Naive thymus-derived CD4-positive, alpha-beta T cell (primary cell): ENCODE data around the gene SMU1. TPM values are rescaled to one million over a fixed set of nuclear protein-coding genes. Genes with fewer than 3 reads are reported as not detected.
"Not testable (repeated sequence)": the region's sequence is repeated elsewhere in the genome, so short reads cannot be mapped to it uniquely, and the experiment has no call there.

Source experiments
- ATAC-seq: fragments of 150-1000 bp; cut with Tn5 transposase; 2 replicates; pipeline ENCODE4 v1.10.0; 2021; ENCODE audit warnings: mild to moderate bottlenecking, moderate library complexity
- CTCF ChIA-PET: fragments of 350-600 bp; sonication (Branson Sonifier 250); formaldehyde crosslinking; loops from one replicate; lab custom pipeline; 2021; ENCODE audit warnings: antibody characterized with exemption; lab: Charles Lee
- POLR2A ChIA-PET: fragments of 350-600 bp; sonication (Branson Sonifier 250); formaldehyde crosslinking; loops from one replicate; lab custom pipeline; 2021; ENCODE audit warnings: antibody characterized with exemption, inconsistent platforms; lab: Charles Lee
- DNase-seq, 9 donors: peaks; one replicate each; pipeline versions ENCODE4 v3.0.0 to v3.0.0-alpha.2; 2020 to 2022; ENCODE audit warnings: mixed read lengths in 1 of 9
- H3K27ac ChIP-seq: one replicate; pipeline ENCODE4 v1.7.0; 2013; ENCODE audit warnings: mild to moderate bottlenecking, low read depth, low read length, moderate library complexity
- H3K27me3 ChIP-seq, 2 donors: one replicate each; pipeline ENCODE4 v1.7.0; 2013; ENCODE audit warnings: low read length in 2 of 2, mild to moderate bottlenecking in 2 of 2, moderate library complexity in 2 of 2; ENCODE audit not compliant: control insufficient read depth in 2 of 2, insufficient read depth in 2 of 2
- H3K36me3 ChIP-seq, 3 experiments: 1 replicate in 2 of 3; 2 replicates in 1 of 3; pipeline ENCODE4 v1.7.0; 2013; ENCODE audit warnings: low read length in 3 of 3, mild to moderate bottlenecking in 3 of 3, moderate library complexity in 1 of 3; ENCODE audit not compliant: insufficient read depth in 3 of 3, control insufficient read depth in 2 of 3
- H3K4me1 ChIP-seq, 2 donors: one replicate each; pipeline ENCODE4 v1.7.0; 2013; ENCODE audit warnings: low read length in 2 of 2, mild to moderate bottlenecking in 2 of 2, moderate library complexity in 1 of 2; ENCODE audit not compliant: control insufficient read depth in 2 of 2, insufficient read depth in 2 of 2
- H3K4me3 ChIP-seq: 2 replicates; pipeline ENCODE4 v1.7.0; 2013; ENCODE audit warnings: mild to moderate bottlenecking, low read length
- H3K9me3 ChIP-seq, 3 experiments: 1 replicate in 2 of 3; 2 replicates in 1 of 3; pipeline ENCODE4 v1.7.0; 2013; ENCODE audit warnings: low read length in 3 of 3; ENCODE audit not compliant: control insufficient read depth in 2 of 3
- H3K27ac Mint-ChIP-seq, 9 donors: one replicate each; pipeline ENCODE4 v1.8.0; 2020 to 2022; ENCODE audit warnings: mixed read lengths in 9 of 9, mild to moderate bottlenecking in 8 of 9, moderate library complexity in 5 of 9, inconsistent platforms in 2 of 9
- H3K27me3 Mint-ChIP-seq, 5 donors: one replicate each; pipeline ENCODE4 v1.8.0; 2021 to 2022; ENCODE audit warnings: mixed read lengths in 5 of 5, mild to moderate bottlenecking in 1 of 5
- H3K36me3 Mint-ChIP-seq, 5 donors: one replicate each; pipeline ENCODE4 v1.8.0; 2020 to 2022; ENCODE audit warnings: mixed read lengths in 5 of 5, mild to moderate bottlenecking in 3 of 5, inconsistent platforms in 1 of 5
- H3K4me1 Mint-ChIP-seq, 7 donors: one replicate each; pipeline ENCODE4 v1.8.0; 2020 to 2022; ENCODE audit warnings: mixed read lengths in 7 of 7, mild to moderate bottlenecking in 3 of 7, inconsistent platforms in 1 of 7
- H3K4me3 Mint-ChIP-seq, 10 donors: one replicate each; pipeline ENCODE4 v1.8.0; 2020 to 2022; ENCODE audit warnings: mild to moderate bottlenecking in 10 of 10, mixed read lengths in 10 of 10, moderate library complexity in 6 of 10, inconsistent platforms in 2 of 10
- H3K9me3 Mint-ChIP-seq, 11 donors: one replicate each; pipeline ENCODE4 v1.8.0; 2020 to 2022; ENCODE audit warnings: mixed read lengths in 11 of 11, mild to moderate bottlenecking in 4 of 11, inconsistent platforms in 1 of 11, moderate library complexity in 1 of 11
- intact Hi-C, 2 donors: fragments of 100-400 bp; cut with micrococcal nuclease; formaldehyde crosslinking; loops; one replicate each; pipeline ENCODE4 v1.15.1; 2023
- polyA plus RNA-seq, 2 donors: library from polyadenylated mRNA; unstranded; fragments of 300-500 nt; fragmentation: Illumina TruSeq; gene quantifications; one replicate each; pipeline ENCODE4 v1.2.3, GENCODE V29; 2021
- total RNA-seq, 6 experiments: library from RNA in 5 of 6; stranded (reverse) in 5 of 6; gene quantifications; 1 replicate in 5 of 6; 2 replicates in 1 of 6; pipeline ENCODE4 v1.2.3 and lab custom pipeline; 2021 to 2026

The SMU1 gene
- total and polyA plus RNA-seq, 7 experiments from 2014 or later = 22.3 to 32.9 (median 26.4) TPM

- ChIA-PET CTCF (no interaction called here), POLR2A (no interaction called here)
- Histone ChIP-seq H3K4me1 (no peaks in the 10 kb centered on the region), H3K9me3 (no peaks in the 10 kb centered on the region), H3K27ac (no peak overlapping the region), H3K4me3 (no peak overlapping the region), H3K27me3 (no peaks in the 10 kb centered on the region), H3K36me3 (no peaks in the 10 kb centered on the region)
- Mint-ChIP-seq H3K36me3 (peaks cover 0 to 16% (median 4%) of the 10 kb centered on the region in 5 donors), H3K9me3 (peaks cover 0 to 2% (median 0%) of the 10 kb centered on the region in 11 donors), H3K4me1 (peaks cover 0 to 11% (median 0%) of the 10 kb centered on the region in 7 donors), H3K27ac (no peak overlapping the region), H3K4me3 (no peak overlapping the region), H3K27me3 (no peaks in the 10 kb centered on the region)
- DNase-seq (no peak), ATAC-seq (no peak)
- intact Hi-C loops = no loop called here
These were observed 64.6 kb downstream of the SMU1 start for GRCh38 chr9:33011831-33012230.

GRCh38 chr9:33007755-33008154 is 68.7 kb downstream of the SMU1 start:
- ATAC-seq (no peak), DNase-seq (no peak)
- Mint-ChIP-seq H3K9me3 (peaks cover 0 to 2% (median 0%) of the 10 kb centered on the region in 11 donors), H3K4me3 (no peak overlapping the region), H3K27me3 (no peaks in the 10 kb centered on the region), H3K4me1 (peaks cover 0 to 12% (median under 1%) of the 10 kb centered on the region in 7 donors), H3K27ac (peak overlapping the region in 1 of 9 donors; percentile 37), H3K36me3 (peaks cover 0 to 13% (median 4%) of the 10 kb centered on the region in 5 donors)
- intact Hi-C loops = no loop called here
- H3K4me3 ChIP-seq = no peak overlapping the region
- POLR2A ChIA-PET = interaction anchor here (0.6 kb wide), 1 partner anchor 17 kb away, joined by 6 read pairs; the partner anchor contains the start of gene DNAJA1
- H3K27me3 ChIP-seq = no peaks in the 10 kb centered on the region
- H3K27ac ChIP-seq = no peak overlapping the region
- no peaks in the 10 kb centered on the region for H3K36me3 ChIP-seq
- CTCF ChIA-PET = no interaction called here
- no peaks in the 10 kb centered on the region for H3K4me1 ChIP-seq
- H3K9me3 ChIP-seq = no peaks in the 10 kb centered on the region

GRCh38 chr9:33005335-33005734 is 71.1 kb downstream of the SMU1 start:
- CTCF ChIA-PET, H3K36me3 Mint-ChIP-seq, DNase-seq, ATAC-seq, H3K27ac ChIP-seq, H3K27me3 Mint-ChIP-seq, H3K36me3 ChIP-seq, H3K9me3 ChIP-seq, H3K4me3 Mint-ChIP-seq, H3K27me3 ChIP-seq, H3K4me1 ChIP-seq, H3K4me3 ChIP-seq, intact Hi-C loops: not testable (repeated sequence)
- POLR2A ChIA-PET = interaction anchor here (1.8 kb wide), 1 partner anchor 20 kb away, joined by 5 read pairs; the partner anchor contains the start of gene DNAJA1
- H3K27ac Mint-ChIP-seq = peak overlapping the region in 1 of 9 donors; percentile 16
- H3K4me1 Mint-ChIP-seq = peaks cover 6 to 19% (median 16%) of the 10 kb centered on the region in 7 donors
- peaks cover 0 to 10% (median 0%) of the 10 kb centered on the region in 11 donors for H3K9me3 Mint-ChIP-seq

GRCh38 chr9:33000682-33001055 is 75.8 kb downstream of the SMU1 start:
- H3K4me3 Mint-ChIP-seq = peak overlapping the region; percentile 92 to 99 (median 98)
- peak overlapping the region; percentile 88 for H3K4me3 ChIP-seq
- H3K4me1 ChIP-seq, ATAC-seq, H3K27me3 Mint-ChIP-seq, H3K27me3 ChIP-seq, CTCF ChIA-PET, H3K9me3 ChIP-seq: not testable (repeated sequence)
- POLR2A ChIA-PET = interaction anchor here (3.0 kb wide), 1 partner anchor 24 kb away, joined by 13 read pairs; the partner anchor contains the start of gene DNAJA1
- peaks cover 7 to 21% (median 8%) of the 10 kb centered on the region in 3 experiments for H3K36me3 ChIP-seq
- H3K9me3 Mint-ChIP-seq = peaks cover 0 to 10% (median 0%) of the 10 kb centered on the region in 11 donors
- peaks cover 5 to 27% (median 22%) of the 10 kb centered on the region in 5 donors for H3K36me3 Mint-ChIP-seq
- DNase-seq = peak in 2 of 9 donors; percentile 20 to 30
- peak overlapping the region; percentile 89 for H3K27ac ChIP-seq
- peak overlapping the region; percentile 91 to 99 (median 98) for H3K27ac Mint-ChIP-seq
- intact Hi-C loops = loop anchor here (1.0 to 5.0 kb wide), 14 partner anchors 25 to 1376 kb away; partner anchors contain the start of genes BAG1 (in 2 of the 2), DNAJA1 (in 2 of the 2), NDUFB6 (in 2 of the 2) and NFX1 (in 2 of the 2)
- H3K4me1 Mint-ChIP-seq = peaks cover 31 to 56% (median 48%) of the 10 kb centered on the region in 7 donors

GRCh38 chr9:32992595-32993238 is 83.8 kb downstream of the SMU1 start:
- no peak overlapping the region for H3K27ac ChIP-seq
- H3K27me3 ChIP-seq = no peaks in the 10 kb centered on the region
- DNase-seq (no peak), ATAC-seq (no peak)
- intact Hi-C loops = no loop called here
- no peaks in the 10 kb centered on the region for H3K4me1 ChIP-seq
- Mint-ChIP-seq H3K27ac (no peak overlapping the region), H3K4me1 (peaks cover 13 to 52% (median 39%) of the 10 kb centered on the region in 7 donors), H3K27me3 (no peaks in the 10 kb centered on the region), H3K9me3 (no peaks in the 10 kb centered on the region), H3K4me3 (no peak overlapping the region), H3K36me3 (peaks cover 11 to 47% (median 25%) of the 10 kb centered on the region in 5 donors)
- ChIA-PET CTCF (no interaction called here), POLR2A (interaction anchor here (1.1 kb wide), 1 partner anchor 445 kb away, joined by 3 read pairs; no protein-coding TSS in a partner anchor)
- no peaks in the 10 kb centered on the region for H3K9me3 ChIP-seq
- H3K4me3 ChIP-seq = no peak overlapping the region
- H3K36me3 ChIP-seq = peaks cover 7 to 59% (median 8%) of the 10 kb centered on the region in 3 experiments

- no peak for ATAC-seq
- ChIA-PET POLR2A (no interaction called here), CTCF (no interaction called here)
These were observed 84.4 kb downstream of the SMU1 start for GRCh38 chr9:32991897-32992594.

More at GRCh38 chr9:32991897-32992594, 84.4 kb downstream of the SMU1 start:
- Mint-ChIP-seq H3K36me3 (peaks cover 18 to 47% (median 25%) of the 10 kb centered on the region in 5 donors), H3K4me3 (no peak overlapping the region), H3K27me3 (no peaks in the 10 kb centered on the region), H3K9me3 (no peaks in the 10 kb centered on the region), H3K27ac (peak overlapping the region in 2 of 9 donors; percentile 8 to 14), H3K4me1 (peaks cover 8 to 45% (median 32%) of the 10 kb centered on the region in 7 donors)
- intact Hi-C loops = no loop called here
- H3K9me3 ChIP-seq = no peaks in the 10 kb centered on the region
- H3K27ac ChIP-seq = no peak overlapping the region
- H3K4me1 ChIP-seq = no peaks in the 10 kb centered on the region
- H3K27me3 ChIP-seq = no peaks in the 10 kb centered on the region
- H3K4me3 ChIP-seq = no peak overlapping the region
- no peak for DNase-seq
- peaks cover 9 to 63% (median 12%) of the 10 kb centered on the region in 3 experiments for H3K36me3 ChIP-seq
